WTC11 (cell line): ENCODE data around the gene GSTO1. TPM values are rescaled to one million over a fixed set of nuclear protein-coding genes. Genes with fewer than 3 reads are reported as not detected.
A peak's percentile ranks its signal among the peaks of the same experiment; 100 is the strongest.

ENCODE experiments used
- ATAC-seq: fragments of 200-7000 bp; cut with Tn5 transposase; 2 replicates; pipeline ENCODE4 v1.10.0; 2021; ENCODE audit warnings: mild to moderate bottlenecking, moderate library complexity
- CTCF ChIA-PET: fragments of 300-600 bp; sonication (Branson Sonifier 250); formaldehyde crosslinking; loops from one replicate; lab custom pipeline; 2021; ENCODE audit warnings: antibody characterized with exemption; lab: Charles Lee
- POLR2A ChIA-PET: fragments of 350-600 bp; sonication (Branson Sonifier 250); formaldehyde crosslinking; loops from one replicate; lab custom pipeline; 2021; ENCODE audit warnings: antibody characterized with exemption; lab: Charles Lee
- DNase-seq: peaks from one replicate; pipeline ENCODE4 v3.0.0; 2021; ENCODE audit warnings: low spot score
- H3K27ac Mint-ChIP-seq: 2 replicates; pipeline ENCODE4 v1.8.0; 2021; ENCODE audit warnings: mixed read lengths
- H3K27me3 Mint-ChIP-seq: 2 replicates; pipeline ENCODE4 v1.8.0; 2021; ENCODE audit warnings: low read depth, mild to moderate bottlenecking, moderate library complexity, mixed read lengths
- H3K36me3 Mint-ChIP-seq: 2 replicates; pipeline ENCODE4 v1.8.0; 2021; ENCODE audit warnings: mixed read lengths
- H3K4me1 Mint-ChIP-seq: 2 replicates; pipeline ENCODE4 v1.8.0; 2022; ENCODE audit warnings: mixed read lengths
- H3K4me3 Mint-ChIP-seq: 2 replicates; pipeline ENCODE4 v1.8.0; 2021; ENCODE audit warnings: mild to moderate bottlenecking, moderate library complexity, mixed read lengths
- H3K9me3 Mint-ChIP-seq: 2 replicates; pipeline ENCODE4 v1.8.0; 2021; ENCODE audit warnings: mixed read lengths
- CREM ChIP-seq: sonication (generic); formaldehyde crosslinking; IDR thresholded peaks from 2 replicates; pipeline ENCODE4 v1.8.1; 2022; ENCODE audit warnings: mild to moderate bottlenecking, missing genetic modification reagents, moderate library complexity
- ESRRA ChIP-seq: sonication (generic); formaldehyde crosslinking; IDR thresholded peaks from 2 replicates; pipeline ENCODE4 v1.8.1; 2022; ENCODE audit warnings: mild to moderate bottlenecking, missing genetic modification reagents, borderline replicate concordance
- MYBL2 ChIP-seq: sonication (generic); formaldehyde crosslinking; IDR thresholded peaks from 2 replicates; pipeline ENCODE4 v1.8.1; 2023; ENCODE audit warnings: mild to moderate bottlenecking, moderate library complexity, missing genetic modification reagents
- NFATC4 ChIP-seq: fragments of 250-450 bp; sonication (Bioruptor Pico); IDR thresholded peaks from 2 replicates; pipeline ENCODE4 v1.9.0; 2021; ENCODE audit warnings: mild to moderate bottlenecking
- PRDM15 ChIP-seq: sonication (generic); formaldehyde crosslinking; IDR thresholded peaks from 2 replicates; pipeline ENCODE4 v1.8.0; 2022; ENCODE audit warnings: missing genetic modification reagents
- SMAD4 ChIP-seq: sonication (generic); formaldehyde crosslinking; IDR thresholded peaks from 2 replicates; pipeline ENCODE4 v1.8.0; 2022; ENCODE audit warnings: mild to moderate bottlenecking, missing genetic modification reagents
- TEAD4 ChIP-seq: sonication (generic); formaldehyde crosslinking; IDR thresholded peaks from 2 replicates; pipeline ENCODE4 v1.8.0; 2022; ENCODE audit warnings: mild to moderate bottlenecking, missing genetic modification reagents
- ZNF532 ChIP-seq: fragments of 250-450 bp; sonication (Bioruptor Pico); IDR thresholded peaks from 2 replicates; pipeline ENCODE4 v1.9.0; 2021; ENCODE audit warnings: mild to moderate bottlenecking, borderline replicate concordance
- total RNA-seq: library from RNA; stranded (reverse); gene quantifications from 3 replicates; pipeline ENCODE4 v1.2.3, GENCODE V29; 2021
- TF ChIP-seq, protein P1 (sequence below): sonication (generic); formaldehyde crosslinking; IDR thresholded peaks from 2 replicates; pipeline ENCODE4 v1.8.1; 2022; ENCODE audit warnings: mild to moderate bottlenecking, moderate library complexity, missing genetic modification reagents
- TF ChIP-seq, protein P2 (sequence below): sonication (generic); formaldehyde crosslinking; IDR thresholded peaks from 2 replicates; pipeline ENCODE4 v1.8.0; 2023; ENCODE audit warnings: missing genetic modification reagents, mild to moderate bottlenecking, borderline replicate concordance
- TF ChIP-seq, protein P3 (sequence below): sonication (generic); formaldehyde crosslinking; IDR thresholded peaks from 2 replicates; pipeline ENCODE4 v1.8.0; 2022; ENCODE audit warnings: mild to moderate bottlenecking, missing genetic modification reagents
- TF ChIP-seq, protein P4 (sequence below): sonication (generic); formaldehyde crosslinking; IDR thresholded peaks from 2 replicates; pipeline ENCODE4 v1.8.1; 2022; ENCODE audit warnings: mild to moderate bottlenecking, missing genetic modification reagents, moderate library complexity, borderline replicate concordance

Gene GSTO1
- total RNA-seq, 1 experiment from 2014 or later: 87.9 TPM

GRCh38 chr10:104304927-104305326 is 50.2 kb downstream of the GSTO1 start (continued):
- no peak for TF ChIP-seq ZNF532 (CRISPR knock-in tag)

- ATAC-seq (peak; percentile 31), DNase-seq (no peak)
- no peak overlapping the region for H3K27ac Mint-ChIP-seq
- peaks cover 27% of the 10 kb centered on the region for H3K36me3 Mint-ChIP-seq
- TF ChIP-seq ESRRA (CRISPR knock-in tag): no peak
- no peak for TF ChIP-seq MYBL2 (CRISPR knock-in tag)
- TF ChIP-seq, protein P1, sequence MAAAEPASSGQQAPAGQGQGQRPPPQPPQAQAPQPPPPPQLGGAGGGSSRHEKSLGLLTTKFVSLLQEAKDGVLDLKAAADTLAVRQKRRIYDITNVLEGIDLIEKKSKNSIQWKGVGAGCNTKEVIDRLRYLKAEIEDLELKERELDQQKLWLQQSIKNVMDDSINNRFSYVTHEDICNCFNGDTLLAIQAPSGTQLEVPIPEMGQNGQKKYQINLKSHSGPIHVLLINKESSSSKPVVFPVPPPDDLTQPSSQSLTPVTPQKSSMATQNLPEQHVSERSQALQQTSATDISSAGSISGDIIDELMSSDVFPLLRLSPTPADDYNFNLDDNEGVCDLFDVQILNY (CRISPR knock-in tag): no peak
- TF ChIP-seq TEAD4 (CRISPR knock-in tag): no peak
- TF ChIP-seq, protein P2, sequence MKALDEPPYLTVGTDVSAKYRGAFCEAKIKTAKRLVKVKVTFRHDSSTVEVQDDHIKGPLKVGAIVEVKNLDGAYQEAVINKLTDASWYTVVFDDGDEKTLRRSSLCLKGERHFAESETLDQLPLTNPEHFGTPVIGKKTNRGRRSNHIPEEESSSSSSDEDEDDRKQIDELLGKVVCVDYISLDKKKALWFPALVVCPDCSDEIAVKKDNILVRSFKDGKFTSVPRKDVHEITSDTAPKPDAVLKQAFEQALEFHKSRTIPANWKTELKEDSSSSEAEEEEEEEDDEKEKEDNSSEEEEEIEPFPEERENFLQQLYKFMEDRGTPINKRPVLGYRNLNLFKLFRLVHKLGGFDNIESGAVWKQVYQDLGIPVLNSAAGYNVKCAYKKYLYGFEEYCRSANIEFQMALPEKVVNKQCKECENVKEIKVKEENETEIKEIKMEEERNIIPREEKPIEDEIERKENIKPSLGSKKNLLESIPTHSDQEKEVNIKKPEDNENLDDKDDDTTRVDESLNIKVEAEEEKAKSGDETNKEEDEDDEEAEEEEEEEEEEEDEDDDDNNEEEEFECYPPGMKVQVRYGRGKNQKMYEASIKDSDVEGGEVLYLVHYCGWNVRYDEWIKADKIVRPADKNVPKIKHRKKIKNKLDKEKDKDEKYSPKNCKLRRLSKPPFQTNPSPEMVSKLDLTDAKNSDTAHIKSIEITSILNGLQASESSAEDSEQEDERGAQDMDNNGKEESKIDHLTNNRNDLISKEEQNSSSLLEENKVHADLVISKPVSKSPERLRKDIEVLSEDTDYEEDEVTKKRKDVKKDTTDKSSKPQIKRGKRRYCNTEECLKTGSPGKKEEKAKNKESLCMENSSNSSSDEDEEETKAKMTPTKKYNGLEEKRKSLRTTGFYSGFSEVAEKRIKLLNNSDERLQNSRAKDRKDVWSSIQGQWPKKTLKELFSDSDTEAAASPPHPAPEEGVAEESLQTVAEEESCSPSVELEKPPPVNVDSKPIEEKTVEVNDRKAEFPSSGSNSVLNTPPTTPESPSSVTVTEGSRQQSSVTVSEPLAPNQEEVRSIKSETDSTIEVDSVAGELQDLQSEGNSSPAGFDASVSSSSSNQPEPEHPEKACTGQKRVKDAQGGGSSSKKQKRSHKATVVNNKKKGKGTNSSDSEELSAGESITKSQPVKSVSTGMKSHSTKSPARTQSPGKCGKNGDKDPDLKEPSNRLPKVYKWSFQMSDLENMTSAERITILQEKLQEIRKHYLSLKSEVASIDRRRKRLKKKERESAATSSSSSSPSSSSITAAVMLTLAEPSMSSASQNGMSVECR (CRISPR knock-in tag): no peak
- TF ChIP-seq, protein P3, sequence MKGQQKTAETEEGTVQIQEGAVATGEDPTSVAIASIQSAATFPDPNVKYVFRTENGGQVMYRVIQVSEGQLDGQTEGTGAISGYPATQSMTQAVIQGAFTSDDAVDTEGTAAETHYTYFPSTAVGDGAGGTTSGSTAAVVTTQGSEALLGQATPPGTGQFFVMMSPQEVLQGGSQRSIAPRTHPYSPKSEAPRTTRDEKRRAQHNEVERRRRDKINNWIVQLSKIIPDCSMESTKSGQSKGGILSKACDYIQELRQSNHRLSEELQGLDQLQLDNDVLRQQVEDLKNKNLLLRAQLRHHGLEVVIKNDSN: no peak
- no peak for TF ChIP-seq SMAD4 (CRISPR knock-in tag)
- no peak for TF ChIP-seq CREM
- ChIA-PET CTCF (interaction anchor here (0.7 to 3.7 kb wide), 19 partner anchors 8 to 419 kb away, joined by 3 to 55 read pairs (median 10); partner anchors contain the start of genes CFAP58 and ITPRIP), POLR2A (interaction anchor here (0.7 to 2.8 kb wide), 2 partner anchors 9 to 31 kb away, joined by 3 to 9 read pairs; partner anchors contain the start of gene ITPRIP)
- H3K27me3 Mint-ChIP-seq: peaks cover 3% of the 10 kb centered on the region; the same call in 1 of the 2 replicates
- H3K4me3 Mint-ChIP-seq: no peak overlapping the region
- H3K9me3 Mint-ChIP-seq: peaks cover 28% of the 10 kb centered on the region
- peaks cover 6% of the 10 kb centered on the region for H3K4me1 Mint-ChIP-seq
These were observed 52.2 kb downstream of the GSTO1 start for GRCh38 chr10:104306897-104307296.

DNA sequence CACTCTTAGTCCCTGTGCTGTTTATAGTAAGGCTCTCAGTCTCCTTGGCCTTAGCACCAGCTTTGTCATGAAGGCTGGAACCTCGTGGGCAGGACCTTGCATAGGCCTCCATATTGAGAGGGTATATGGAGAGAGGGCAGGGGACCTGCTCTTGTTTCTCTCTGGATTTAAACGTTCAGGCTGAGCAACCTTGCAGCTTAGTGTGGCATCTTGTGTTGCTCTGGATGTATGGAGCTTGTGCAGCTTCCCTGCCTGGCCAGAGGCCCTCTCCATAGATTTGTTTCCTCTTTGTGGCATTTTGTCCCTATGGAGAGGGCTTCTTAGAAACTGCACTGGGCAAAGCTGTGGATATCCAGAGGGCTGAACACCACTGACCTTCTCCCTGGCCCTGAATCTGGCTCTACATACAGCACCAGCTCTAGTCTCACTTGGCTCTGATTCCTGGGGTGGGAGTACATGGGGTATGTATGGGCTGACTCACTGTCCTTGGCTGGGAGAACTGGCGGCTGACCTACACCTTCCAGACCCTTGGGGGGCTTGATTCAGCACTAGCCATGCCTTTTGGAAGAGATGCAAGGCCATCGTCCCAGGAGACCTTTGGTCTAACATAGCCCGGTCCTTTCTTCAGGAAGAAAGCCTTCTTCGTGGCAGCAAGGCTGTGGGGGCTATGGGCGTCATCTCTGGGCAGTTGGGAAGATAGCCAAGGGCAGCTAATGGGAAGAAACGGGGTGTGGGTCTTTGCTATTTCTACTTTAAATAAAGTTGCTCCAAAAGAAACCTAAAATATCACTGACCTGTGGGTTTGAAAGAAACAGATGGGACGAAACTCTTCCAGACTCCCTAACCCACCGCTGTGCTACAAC is 53.1 kb downstream of the GSTO1 start:
- no peak overlapping the region for H3K4me3 Mint-ChIP-seq
- peaks cover 20% of the 10 kb centered on the region for H3K9me3 Mint-ChIP-seq
- H3K27ac Mint-ChIP-seq: peak overlapping the region; percentile 34; the same call in 1 of the 2 replicates
- POLR2A ChIA-PET: interaction anchor here (0.7 to 2.8 kb wide), 2 partner anchors 8 to 30 kb away, joined by 3 to 9 read pairs; partner anchors contain the start of gene ITPRIP
- peaks cover 22% of the 10 kb centered on the region for H3K36me3 Mint-ChIP-seq
- peaks cover 6% of the 10 kb centered on the region for H3K4me1 Mint-ChIP-seq
- DNase-seq (no peak), ATAC-seq (no peak)
- H3K27me3 Mint-ChIP-seq: peaks cover 3% of the 10 kb centered on the region; the same call in 1 of the 2 replicates
- CTCF ChIA-PET: interaction anchor here (0.5 to 3.7 kb wide), 13 partner anchors 7 to 307 kb away, joined by 3 to 55 read pairs (median 19); partner anchors contain the start of genes CFAP58 and ITPRIP
- TF ChIP-seq NFATC4 (CRISPR knock-in tag) (no peak), PRDM15 (CRISPR knock-in tag) (no peak)
- TF ChIP-seq, protein P4, sequence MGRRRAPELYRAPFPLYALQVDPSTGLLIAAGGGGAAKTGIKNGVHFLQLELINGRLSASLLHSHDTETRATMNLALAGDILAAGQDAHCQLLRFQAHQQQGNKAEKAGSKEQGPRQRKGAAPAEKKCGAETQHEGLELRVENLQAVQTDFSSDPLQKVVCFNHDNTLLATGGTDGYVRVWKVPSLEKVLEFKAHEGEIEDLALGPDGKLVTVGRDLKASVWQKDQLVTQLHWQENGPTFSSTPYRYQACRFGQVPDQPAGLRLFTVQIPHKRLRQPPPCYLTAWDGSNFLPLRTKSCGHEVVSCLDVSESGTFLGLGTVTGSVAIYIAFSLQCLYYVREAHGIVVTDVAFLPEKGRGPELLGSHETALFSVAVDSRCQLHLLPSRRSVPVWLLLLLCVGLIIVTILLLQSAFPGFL (CRISPR knock-in tag): no peak
